Measurements from ENCODE around the gene AGPAT1. TPM values are rescaled to one million over a fixed set of nuclear protein-coding genes. Genes with fewer than 3 reads are reported as not detected.
A peak's percentile ranks its signal among the peaks of the same experiment; 100 is the strongest.
"Not testable (repeated sequence)": the region's sequence is repeated elsewhere in the genome, so short reads cannot be mapped to it uniquely, and the experiment has no call there.

The AGPAT1 gene
- total RNA-seq, 2 donors from 2014 or later = 44.1 to 54.5 TPM

GRCh38 chr6:32189069-32189741 is 13.3 kb upstream of the AGPAT1 start:
- H3K36me3 ChIP-seq = no peaks in the 10 kb centered on the region
- intact Hi-C loops (cut with DNase I) = no loop called here
- DNase-seq = no peak
- peak overlapping the region; percentile 69 for H3K4me3 ChIP-seq
- no peaks in the 10 kb centered on the region for H3K27me3 ChIP-seq
- no peak for TF ChIP-seq CTCF (IDR thresholded peaks at IDR 0.05)
- no peaks in the 10 kb centered on the region for H3K9me3 ChIP-seq
- H3K4me1 ChIP-seq = no peaks in the 10 kb centered on the region
- peak overlapping the region; percentile 87 for H3K27ac ChIP-seq
- peak overlapping the region; percentile 84 to 91 for H3K9ac ChIP-seq (ENCODE audit: low read depth in 2 of 2, low read length in 2 of 2)

- peak overlapping the region; percentile 84 to 91 for H3K9ac ChIP-seq (ENCODE audit: low read depth in 2 of 2, low read length in 2 of 2)
- no peaks in the 10 kb centered on the region for H3K27me3 ChIP-seq
- H3K9me3 ChIP-seq = no peaks in the 10 kb centered on the region
- intact Hi-C loops (cut with DNase I) = no loop called here
- peak overlapping the region; percentile 87 for H3K27ac ChIP-seq
- no peaks in the 10 kb centered on the region for H3K4me1 ChIP-seq
- no peaks in the 10 kb centered on the region for H3K36me3 ChIP-seq
- peak overlapping the region; percentile 69 for H3K4me3 ChIP-seq
- DNase-seq = no peak
- no peak for TF ChIP-seq CTCF (IDR thresholded peaks at IDR 0.05)
These were observed 12.6 kb upstream of the AGPAT1 start for GRCh38 chr6:32188381-32189068.

GRCh38 chr6:32187725-32188380 is 12.0 kb upstream of the AGPAT1 start:
- DNase-seq; H3K36me3 ChIP-seq; H3K4me3 ChIP-seq; H3K27me3 ChIP-seq; intact Hi-C loops (cut with DNase I); H3K4me1 ChIP-seq; H3K9me3 ChIP-seq: not testable (repeated sequence)
- H3K27ac ChIP-seq = peak overlapping the region; percentile 87
- H3K9ac ChIP-seq (ENCODE audit: low read depth in 2 of 2, low read length in 2 of 2) = peak overlapping the region in 1 of 2 donors; percentile 91

- TF ChIP-seq CTCF (IDR thresholded peaks at IDR 0.05) = no peak
- no peaks in the 10 kb centered on the region for H3K9me3 ChIP-seq
- no peaks in the 10 kb centered on the region for H3K36me3 ChIP-seq
- H3K4me3 ChIP-seq = no peak overlapping the region
- H3K27me3 ChIP-seq = no peaks in the 10 kb centered on the region
- H3K4me1 ChIP-seq = no peaks in the 10 kb centered on the region
- H3K9ac ChIP-seq (ENCODE audit: low read depth in 2 of 2, low read length in 2 of 2) = no peak overlapping the region
- intact Hi-C loops (cut with DNase I) = no loop called here
- no peak for DNase-seq
- H3K27ac ChIP-seq = peak overlapping the region; percentile 22
These were observed 11.3 kb upstream of the AGPAT1 start for GRCh38 chr6:32187009-32187709.

- H3K27me3 ChIP-seq; H3K9me3 ChIP-seq; H3K36me3 ChIP-seq; H3K4me1 ChIP-seq; H3K4me3 ChIP-seq; intact Hi-C loops (cut with DNase I); DNase-seq: not testable (repeated sequence)
- Histone ChIP-seq H3K27ac (peak overlapping the region; percentile 22), H3K9ac (ENCODE audit: low read depth in 2 of 2, low read length in 2 of 2) (peak overlapping the region in 1 of 2 donors; percentile 12)
These were observed 10.4 kb upstream of the AGPAT1 start for GRCh38 chr6:32186151-32186840.

- H3K4me1 ChIP-seq; H3K27ac ChIP-seq; H3K36me3 ChIP-seq; H3K9me3 ChIP-seq; H3K27me3 ChIP-seq; intact Hi-C loops (cut with DNase I); H3K9ac ChIP-seq (ENCODE audit: low read depth in 2 of 2, low read length in 2 of 2); H3K4me3 ChIP-seq: not testable (repeated sequence)
- peak; percentile 68 for DNase-seq
These were observed 9.8 kb upstream of the AGPAT1 start for GRCh38 chr6:32185681-32186131.
